ENCODE measurements around the gene STARD3NL.

Gene STARD3NL

GRCh38 chr7:38178004-38178694, at the start of gene STARD3NL:
Gene STARD3NL (plus strand): TSS chr7:38178245. CDS start chr7:38207505, 29,260 bp downstream.
- peak; percentile 100 for DNase-seq (ENCODE audit: low read depth)
- peak within 1 kb of the TSS; percentile 88 for H3K4me3 ChIP-seq (ENCODE audit: low read depth, low read length)
- TF ChIP-seq CTCF (IDR thresholded peaks at IDR 0.05; ENCODE audit: low read depth, low read length, missing control alignments), result no peak

- no peak overlapping the region for H3K4me3 ChIP-seq (ENCODE audit: low read depth, low read length)
These were observed 48.9 kb upstream of the STARD3NL start for GRCh38 chr7:38129162-38129561.

GRCh38 chr7:38129579-38129978, 48.5 kb upstream of the STARD3NL start:
- no peak for TF ChIP-seq CTCF (IDR thresholded peaks at IDR 0.05; ENCODE audit: low read depth, low read length, missing control alignments)
- no peak for DNase-seq (ENCODE audit: low read depth)
- H3K4me3 ChIP-seq (ENCODE audit: low read depth, low read length), result no peak overlapping the region

More at GRCh38 chr7:38129162-38129561, 48.9 kb upstream of the STARD3NL start:
- DNase-seq (ENCODE audit: low read depth), result no peak
- no peak for TF ChIP-seq CTCF (IDR thresholded peaks at IDR 0.05; ENCODE audit: low read depth, low read length, missing control alignments)

- H3K4me3 ChIP-seq (ENCODE audit: low read depth, low read length), result no peak overlapping the region
- no peak for TF ChIP-seq CTCF (IDR thresholded peaks at IDR 0.05; ENCODE audit: low read depth, low read length, missing control alignments)
- DNase-seq (ENCODE audit: low read depth), result no peak
These were observed 39.9 kb upstream of the STARD3NL start for GRCh38 chr7:38138171-38138570.

GRCh38 chr7:38141187-38141586, 36.9 kb upstream of the STARD3NL start:
- DNase-seq (ENCODE audit: low read depth), result no peak
- no peak for TF ChIP-seq CTCF (IDR thresholded peaks at IDR 0.05; ENCODE audit: low read depth, low read length, missing control alignments)
- no peak overlapping the region for H3K4me3 ChIP-seq (ENCODE audit: low read depth, low read length)

- TF ChIP-seq CTCF (IDR thresholded peaks at IDR 0.05; ENCODE audit: low read depth, low read length, missing control alignments), result no peak
- no peak overlapping the region; the same call in 1 of the 2 replicates for H3K4me3 ChIP-seq (ENCODE audit: low read depth, low read length)
- DNase-seq (ENCODE audit: low read depth), result peak; percentile 57
These were observed 35.3 kb upstream of the STARD3NL start for GRCh38 chr7:38142736-38143135.

- DNase-seq (ENCODE audit: low read depth), result no peak
- H3K4me3 ChIP-seq (ENCODE audit: low read depth, low read length), result no peak overlapping the region
- no peak for TF ChIP-seq CTCF (IDR thresholded peaks at IDR 0.05; ENCODE audit: low read depth, low read length, missing control alignments)
These were observed 31.0 kb upstream of the STARD3NL start for GRCh38 chr7:38147005-38147404.
